Embryonic facial prominence (tissue), 1 donor: ENCODE data around the gene GAS6.
"Not testable (repeated sequence)": the region's sequence is repeated elsewhere in the genome, so short reads cannot be mapped to it uniquely, and the experiment has no call there.

Source experiments
- DNase-seq: peaks from one replicate; pipeline ENCODE4 v3.0.0-alpha.2; 2016; ENCODE audit errors: extremely low spot score

GAS6 gene

DNA sequence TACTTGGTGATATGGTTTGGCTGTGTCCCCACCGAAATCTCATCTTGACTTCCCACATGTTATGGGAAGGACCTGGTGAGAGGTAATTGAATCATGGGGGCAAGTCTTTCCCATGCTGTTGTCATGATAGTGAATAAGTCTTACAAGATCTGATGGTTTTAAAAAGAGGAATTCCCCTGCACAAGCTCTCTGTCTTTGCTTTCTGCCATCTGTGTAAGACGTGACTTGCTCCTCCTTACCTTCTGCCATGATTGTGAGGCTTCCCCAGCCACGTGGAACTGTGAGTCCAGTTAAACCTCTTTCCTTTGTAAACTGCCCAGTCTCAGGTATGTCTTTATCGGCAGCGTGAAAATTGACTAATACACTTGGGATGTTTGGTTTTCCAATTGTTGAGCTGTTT lies 4.0 kb upstream of the GAS6 start:
- not testable (repeated sequence) for DNase-seq

DNA sequence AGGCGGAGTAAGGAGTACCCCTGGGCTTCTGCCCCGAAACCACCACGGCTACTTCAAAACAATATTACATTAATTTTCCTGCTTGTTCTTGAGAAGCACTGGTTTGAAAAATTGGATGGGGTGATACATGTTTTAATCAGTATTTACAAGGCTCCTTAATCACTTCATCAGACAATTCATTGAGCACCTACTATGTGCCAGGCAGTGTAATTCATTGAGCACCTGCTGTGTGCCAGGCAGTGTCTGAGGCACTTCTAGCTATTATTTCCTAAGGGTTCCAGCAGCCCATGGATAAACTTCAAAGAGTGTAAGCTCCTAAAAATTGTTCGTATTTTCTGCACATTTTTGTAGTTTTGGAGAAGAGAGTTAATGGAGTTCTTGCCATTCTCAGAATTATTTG lies 1.6 kb upstream of the GAS6 start:
- no peak for DNase-seq

DNA sequence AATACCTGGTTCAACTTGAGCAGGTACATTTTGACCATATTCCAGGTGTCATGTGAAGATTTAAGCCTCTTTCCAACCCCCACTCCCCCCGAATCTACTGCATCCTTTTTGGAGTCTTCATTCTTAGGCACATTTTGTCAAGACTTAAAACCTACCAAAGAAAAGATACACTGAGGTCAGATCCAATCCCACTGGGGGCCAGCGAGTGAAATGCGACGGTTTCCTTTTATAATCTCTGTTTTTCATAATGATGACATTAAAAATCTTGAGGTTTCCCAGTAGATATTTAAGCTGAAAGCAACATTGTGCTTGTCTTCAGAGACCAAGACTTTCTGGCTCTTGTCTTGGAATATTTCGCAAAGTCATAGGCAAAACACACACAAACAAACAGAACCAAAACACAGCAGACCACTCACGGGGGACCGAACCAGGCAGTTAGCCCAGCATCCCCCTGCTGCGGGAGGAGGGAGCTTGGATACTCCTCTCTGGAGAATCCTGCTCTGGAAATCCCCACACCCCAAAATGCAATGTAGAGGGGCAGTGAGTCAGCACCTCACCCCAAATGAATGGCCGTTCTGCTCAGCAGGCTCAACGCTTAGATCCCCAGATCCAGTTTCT lies 506 bp upstream of the GAS6 start:
- no peak for DNase-seq

DNA sequence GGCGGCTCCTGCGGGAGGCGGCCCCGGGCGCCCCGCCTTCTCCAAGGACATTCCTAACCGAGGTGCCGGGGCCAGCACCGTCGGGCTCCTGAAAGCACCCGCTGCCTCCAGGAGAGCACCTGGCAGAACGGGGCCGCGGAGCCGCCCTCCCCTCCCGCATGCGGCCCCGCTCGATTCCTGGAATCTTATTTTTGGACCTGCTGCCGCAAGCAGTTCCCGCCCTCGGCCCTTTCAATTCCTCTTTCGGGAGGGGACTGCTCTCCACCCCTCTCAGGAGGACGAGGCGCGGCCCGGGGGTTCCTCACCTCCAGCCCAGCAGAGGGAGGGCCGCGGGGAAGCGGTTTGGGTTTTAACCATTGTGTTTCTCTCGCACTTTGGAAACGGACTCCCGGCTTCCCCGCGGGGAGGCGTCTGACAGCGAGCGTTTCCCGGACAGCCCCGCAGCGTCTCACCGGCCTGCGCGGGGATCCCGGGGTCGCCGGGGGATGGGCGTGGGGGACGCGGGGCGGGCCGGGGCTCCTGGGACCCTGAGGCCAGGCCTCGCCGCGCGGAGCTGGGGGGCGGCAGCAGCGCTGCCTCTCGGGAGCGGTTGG lies 849 bp downstream of the GAS6 start:
- no peak for DNase-seq

DNA sequence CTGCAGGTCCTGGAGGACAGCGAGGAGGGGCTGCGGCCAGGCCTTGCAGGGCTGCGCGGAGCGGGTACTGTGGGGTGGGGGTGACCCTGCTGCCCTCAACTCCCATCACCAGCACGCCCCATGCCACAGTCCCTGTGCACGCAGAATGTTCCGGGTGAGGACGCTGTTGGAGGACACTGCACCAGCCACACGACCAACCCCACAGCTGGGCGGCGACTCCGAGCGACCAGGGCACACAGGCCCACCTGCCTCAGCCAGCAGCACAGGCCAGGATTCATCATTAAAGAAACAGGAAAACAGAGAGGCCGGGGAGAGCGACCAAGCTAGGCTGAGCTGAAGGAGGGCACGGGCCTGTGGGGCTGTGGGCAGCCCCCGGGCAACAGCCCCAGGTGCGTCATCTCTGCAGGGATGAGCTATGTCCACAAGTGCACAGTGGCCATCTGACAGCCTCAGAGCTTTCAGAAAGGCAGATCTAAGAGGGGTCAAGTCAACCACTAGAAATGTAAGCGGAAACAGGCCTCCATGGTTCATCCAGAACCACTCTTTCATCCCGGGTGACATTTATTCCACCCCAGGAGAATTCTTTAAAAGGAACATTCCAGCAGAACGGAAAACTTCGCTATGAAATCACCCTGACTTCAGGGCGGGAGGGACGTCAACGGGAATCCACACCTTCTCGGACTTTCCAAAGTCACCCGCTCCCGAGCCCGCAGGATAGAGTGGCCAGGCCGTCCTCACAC lies 1.5 kb downstream of the GAS6 start:
- no peak for DNase-seq

DNA sequence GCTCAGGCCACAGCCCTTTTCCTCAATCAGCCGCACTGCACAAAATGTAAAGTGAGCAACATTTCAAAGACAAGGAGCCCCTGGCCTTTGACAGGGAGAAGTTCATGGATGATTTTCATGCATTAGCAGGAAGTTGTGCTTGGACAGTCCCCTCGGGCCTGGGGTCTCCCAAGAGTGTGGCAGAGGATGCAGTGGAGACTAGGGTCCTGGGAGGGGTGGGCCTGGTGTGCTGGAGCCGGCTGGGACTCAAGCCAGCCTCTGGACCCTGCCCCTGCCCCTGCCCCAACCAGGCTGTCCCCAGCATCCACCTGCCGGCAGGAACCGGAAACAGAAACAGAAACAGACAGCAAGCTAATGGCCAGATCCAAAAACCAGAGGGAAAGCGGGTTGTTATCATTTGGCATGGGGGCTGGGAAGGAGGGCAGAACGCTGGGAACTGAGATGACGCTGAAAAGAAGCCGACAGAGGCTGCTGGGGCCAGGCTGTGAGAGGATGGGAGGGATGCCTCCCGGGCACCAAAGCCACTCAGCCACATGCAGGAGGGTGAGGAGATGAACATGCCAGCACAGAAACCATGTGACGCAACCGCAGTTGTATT lies 2.3 kb downstream of the GAS6 start:
- DNase-seq: no peak

DNA sequence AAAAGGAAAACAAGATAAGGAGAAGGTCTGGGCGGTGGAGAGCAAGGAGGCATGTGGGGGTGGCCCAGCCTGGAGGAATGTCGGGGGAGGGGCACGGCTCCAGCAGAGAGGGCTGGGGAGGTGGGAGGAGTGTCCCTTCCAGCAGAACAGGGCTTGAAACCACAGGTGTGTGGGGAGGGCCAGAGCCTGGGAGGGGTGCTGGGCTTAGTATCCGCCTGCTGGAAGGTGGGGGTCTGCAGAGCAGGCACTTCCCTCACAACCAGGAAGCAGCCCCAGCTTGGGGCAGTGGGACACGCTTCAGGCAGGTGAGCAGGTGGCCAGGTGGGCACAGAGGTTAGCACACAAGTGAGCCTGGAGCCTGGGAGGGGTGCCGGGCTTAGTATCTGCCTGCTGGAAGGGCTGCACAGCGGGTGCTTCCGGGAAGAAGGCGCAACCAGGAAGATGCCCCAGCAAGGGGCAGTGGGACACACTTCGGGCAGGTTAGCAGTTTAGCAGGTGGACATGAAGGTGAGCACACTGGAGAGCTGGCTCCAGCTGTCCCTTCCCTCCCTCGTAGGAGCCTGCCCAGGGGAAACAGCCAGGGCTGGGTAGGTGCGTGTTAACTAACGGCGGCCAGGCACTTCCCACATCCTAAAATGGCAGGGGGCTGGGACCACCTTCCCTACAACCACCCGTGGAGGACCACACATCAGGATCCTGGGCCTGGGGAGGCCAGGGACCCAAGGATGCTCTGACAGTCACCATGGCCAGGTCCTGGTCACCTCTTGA lies 3.0 kb downstream of the GAS6 start:
- DNase-seq: no peak

DNA sequence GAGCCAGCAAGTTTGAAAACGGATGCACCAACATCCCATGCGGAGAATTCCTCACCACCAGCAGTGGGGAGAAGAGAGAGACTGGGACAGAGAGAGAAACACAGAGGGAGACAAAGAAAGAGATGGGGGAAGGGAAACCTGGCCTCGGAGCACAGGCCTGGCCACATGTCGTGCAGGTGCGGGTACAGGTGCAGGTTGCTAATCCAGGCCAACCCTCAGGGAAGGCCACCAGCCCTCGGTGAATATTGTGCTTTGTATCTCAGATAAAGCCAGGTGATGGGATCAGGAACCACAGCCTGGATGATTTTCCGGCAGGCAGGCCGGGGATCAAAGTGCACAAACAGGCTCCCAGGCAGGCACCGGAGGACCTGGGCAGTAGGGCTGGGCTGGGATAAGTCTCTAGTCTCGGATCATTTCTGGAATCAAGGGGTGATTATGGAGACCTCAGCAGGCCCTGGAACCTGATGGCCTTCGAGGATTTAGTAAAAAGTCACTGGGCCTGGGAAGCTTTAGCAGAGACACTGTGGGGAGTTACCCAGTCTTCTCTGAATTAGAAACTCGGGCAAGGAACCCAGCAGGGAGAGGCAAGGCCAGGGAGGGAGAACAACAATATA lies 3.7 kb downstream of the GAS6 start:
- no peak for DNase-seq

DNA sequence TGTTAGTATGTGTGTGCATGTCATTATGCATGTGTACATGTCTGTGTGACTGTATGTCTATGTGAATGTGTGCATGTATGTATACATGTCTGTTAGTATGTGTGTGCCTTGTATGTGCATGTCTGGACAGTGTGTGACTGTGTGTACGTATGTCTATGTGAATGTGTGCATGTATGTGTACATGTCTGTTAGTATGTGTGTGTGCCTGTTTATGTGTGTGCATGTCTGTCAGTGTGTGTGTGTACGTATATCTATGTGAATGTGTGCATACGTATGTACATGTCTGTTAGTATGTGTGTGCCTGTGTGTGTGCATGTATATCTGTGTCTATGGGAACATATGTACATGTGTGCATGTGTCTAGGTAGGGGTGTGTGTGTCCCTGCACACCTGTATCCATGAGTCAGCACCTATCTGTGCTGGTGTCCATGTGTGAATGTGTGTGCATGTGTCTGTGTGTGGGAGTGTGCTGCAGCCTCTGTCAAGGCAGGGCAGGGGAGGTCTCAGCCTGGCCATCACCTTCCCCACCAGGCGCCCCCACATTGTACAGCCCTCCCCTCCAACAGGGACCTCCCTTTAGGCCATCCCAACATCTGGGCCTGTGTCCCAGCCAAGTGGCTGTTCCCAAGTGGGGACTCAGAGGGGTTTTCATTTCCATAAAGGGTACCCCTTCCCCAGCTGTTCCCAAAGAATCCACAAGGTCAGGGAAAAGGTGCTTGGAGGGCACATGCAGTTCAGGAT lies 4.4 kb downstream of the GAS6 start:
- no peak for DNase-seq

DNA sequence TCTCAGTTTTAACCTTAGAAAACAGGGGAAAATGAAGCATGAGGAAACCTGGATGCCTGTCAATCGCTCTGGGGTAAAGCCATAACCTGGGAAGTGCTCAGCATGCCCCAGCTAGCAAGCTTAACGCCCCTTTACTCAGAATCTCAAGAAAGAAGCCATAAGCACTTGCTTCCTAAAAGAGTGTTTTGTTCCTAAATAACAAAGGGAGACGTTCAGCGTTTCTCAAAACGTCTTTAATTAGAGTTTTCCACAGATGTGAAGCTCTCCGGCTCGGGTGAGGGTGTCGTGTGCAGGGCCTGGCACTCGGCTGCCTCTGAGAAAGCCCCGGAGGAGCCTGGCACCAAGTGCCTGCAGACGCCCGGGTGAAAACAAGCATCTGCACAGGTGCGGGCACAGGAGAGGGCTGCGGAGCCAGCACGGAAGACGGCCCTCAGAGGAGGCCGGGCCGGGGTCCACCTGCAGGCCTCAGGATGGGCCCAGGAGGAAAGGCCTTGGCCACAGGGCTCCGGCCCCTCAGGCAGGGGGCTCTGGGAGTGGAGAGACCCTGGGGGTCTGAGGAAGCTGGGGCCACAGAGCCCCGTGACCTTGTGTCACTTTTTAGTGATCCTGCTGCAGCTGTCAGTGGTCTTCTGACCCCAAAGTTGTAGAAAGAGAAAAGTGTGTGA lies 6.2 kb downstream of the GAS6 start:
- DNase-seq: no peak

DNA sequence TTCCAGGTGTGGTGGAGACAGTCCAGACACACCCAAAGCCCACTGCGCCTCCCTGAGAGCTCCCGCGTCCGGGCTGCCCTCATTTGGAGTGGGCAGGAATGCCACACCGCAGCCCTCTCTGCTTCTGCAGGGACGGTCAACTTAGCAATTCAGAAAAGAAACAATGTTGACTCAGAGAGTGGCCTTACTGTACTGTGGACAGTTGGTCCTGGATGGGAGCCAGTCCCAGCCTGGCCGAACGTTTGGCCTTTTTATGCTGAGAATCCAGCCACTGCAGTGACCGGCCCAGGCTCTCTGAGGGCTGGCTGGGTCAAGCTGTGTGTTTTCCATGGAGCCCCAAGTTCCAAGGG lies 7.2 kb downstream of the GAS6 start:
- DNase-seq: no peak

DNA sequence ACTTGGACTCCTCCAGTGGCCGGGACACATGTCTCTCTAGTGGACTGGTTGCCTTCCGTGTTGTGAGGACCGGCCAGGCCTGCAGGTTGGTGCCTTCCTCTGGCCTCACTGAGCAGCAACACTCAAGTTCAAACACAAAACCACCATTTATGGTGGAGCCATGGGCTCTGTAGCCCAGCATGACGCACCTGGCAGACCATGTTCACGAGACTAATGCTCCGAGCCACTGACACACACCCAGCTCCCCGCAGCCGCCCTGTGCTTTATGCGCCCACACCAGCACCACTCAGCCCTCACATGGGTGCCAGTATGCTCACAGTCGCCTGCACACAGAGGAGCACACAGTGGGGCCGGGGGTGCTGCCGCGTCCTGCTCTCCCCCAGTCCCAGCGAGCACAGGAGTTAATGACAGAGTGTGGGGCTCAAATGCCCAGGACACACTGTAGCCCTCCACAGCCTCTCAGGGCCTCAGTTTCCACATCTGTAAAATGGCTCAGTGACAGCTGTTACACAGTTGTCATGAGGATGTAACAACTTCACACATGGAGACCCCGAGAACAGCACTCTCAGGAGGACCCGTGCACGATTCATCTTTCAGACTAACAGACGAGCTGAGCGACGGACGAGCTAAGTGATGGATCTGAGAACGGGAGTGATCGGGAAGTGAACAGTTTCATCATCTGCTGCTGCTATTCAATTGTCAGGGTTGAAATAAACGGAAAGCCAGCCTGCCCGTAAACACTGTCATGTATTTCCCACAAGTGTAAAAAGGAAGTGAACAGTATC lies 7.8 kb downstream of the GAS6 start:
- no peak for DNase-seq

DNA sequence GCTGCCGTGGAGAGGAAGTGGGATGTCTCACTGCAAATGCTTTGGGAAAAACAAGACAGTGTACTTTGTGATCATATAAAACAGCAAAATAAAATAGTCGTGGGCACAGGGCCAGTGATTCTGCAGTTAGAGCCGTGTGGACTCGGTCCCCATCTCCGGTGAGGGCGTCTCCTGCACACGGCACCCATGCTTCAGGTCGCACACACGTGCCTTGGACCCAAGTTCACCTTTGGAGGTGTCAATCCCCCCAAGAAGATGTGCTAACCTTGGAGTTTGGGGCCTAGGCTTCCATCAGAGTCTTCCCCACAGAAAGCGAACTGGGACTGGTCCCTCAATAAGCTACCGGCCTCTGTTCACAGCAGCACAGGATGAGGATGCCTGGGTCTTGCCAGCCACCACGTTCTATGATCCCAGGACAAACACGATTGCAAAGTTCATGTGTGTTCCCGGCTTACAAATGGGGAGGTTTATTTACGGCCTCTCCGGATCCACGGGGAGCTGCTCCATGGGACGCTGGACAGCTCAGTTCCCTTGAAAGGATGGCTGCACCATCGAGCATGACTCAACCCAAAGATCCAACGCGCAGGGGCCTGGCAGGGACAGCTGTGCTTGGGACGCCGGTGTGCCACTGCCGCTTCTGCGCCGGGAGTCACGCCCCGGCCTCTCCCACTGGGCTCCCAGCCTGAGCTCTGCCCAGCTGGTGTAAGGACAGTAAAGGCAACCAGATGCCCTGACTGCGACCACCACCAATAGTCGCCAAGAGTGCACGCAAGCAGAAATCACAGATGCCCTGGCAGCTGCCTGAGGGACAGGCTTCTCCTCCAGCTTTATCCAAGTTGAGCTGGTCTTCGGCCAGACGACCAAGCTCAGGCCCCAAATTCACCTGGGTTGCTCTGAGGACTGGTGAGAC lies 8.6 kb downstream of the GAS6 start:
- no peak for DNase-seq

DNA sequence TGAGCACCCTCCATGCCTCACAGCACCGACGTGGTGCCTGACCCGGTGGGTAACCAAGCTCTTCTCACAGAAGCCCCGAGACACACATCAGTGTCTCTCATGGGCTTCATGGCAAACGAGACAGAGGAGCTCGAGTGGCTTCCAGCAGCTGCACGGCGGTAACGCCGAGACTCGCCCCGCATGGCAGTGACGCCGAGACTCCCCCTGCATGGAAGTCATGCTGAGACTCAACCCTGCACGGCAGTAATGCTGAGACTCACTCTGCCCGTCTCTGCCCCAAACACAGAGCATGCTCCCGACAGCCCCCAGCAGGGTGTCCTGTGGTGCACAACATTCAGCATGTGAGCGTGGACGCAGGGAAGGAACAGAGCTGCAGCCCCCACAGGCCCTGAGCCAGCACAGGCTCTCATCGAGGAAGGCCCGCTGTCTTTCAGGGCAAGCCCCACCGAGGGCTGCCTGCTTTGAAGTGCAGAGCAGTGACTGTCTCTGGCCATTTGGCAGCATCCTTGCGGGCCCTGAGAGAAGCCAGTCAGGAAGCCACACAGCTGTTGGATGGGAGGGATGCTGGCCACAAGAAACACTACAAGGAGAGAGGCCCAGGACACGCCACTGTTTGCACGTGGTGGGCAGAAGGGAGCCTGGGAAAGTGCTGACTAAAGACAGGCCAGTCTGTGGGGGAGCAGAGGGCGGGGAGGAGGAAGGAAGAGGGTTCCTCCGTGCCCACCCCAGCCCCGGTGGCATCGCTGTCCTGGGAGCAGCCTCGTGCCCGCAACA lies 9.5 kb downstream of the GAS6 start:
- no peak for DNase-seq

DNA sequence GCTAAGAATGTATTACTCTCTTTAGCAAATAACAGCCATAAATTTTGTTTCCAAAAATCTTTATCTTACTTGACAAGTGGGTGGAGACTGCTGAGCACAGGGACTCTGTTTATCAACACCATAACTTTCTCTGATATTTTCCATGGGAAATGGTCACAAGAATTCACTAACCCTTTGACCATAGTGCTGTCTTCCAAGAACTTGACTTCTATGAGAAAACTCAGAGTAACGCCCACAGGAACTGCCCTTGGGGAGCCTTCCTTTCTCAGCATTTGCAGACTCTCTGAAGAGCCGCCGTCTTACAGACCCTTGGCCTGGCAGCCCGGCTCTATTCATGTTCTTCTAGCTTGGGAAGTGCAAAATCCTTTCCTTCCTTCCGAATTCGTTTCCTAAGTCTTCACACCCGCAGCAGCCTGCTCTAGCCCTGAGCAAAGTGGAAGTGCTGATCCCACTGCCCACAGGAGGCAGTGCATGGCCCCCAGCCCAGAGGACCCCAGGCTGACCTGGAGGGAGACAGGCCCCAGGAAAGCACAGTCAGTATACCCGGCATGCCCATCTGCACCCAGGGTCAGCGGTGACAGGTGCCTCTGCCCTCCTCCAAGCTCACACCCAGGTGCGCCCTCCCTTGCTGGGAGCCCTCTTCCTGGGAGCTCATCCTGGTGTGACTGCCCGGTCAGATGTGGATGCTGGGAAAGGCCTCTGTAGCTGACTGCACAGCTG lies 10.2 kb downstream of the GAS6 start:
- DNase-seq: no peak

DNA sequence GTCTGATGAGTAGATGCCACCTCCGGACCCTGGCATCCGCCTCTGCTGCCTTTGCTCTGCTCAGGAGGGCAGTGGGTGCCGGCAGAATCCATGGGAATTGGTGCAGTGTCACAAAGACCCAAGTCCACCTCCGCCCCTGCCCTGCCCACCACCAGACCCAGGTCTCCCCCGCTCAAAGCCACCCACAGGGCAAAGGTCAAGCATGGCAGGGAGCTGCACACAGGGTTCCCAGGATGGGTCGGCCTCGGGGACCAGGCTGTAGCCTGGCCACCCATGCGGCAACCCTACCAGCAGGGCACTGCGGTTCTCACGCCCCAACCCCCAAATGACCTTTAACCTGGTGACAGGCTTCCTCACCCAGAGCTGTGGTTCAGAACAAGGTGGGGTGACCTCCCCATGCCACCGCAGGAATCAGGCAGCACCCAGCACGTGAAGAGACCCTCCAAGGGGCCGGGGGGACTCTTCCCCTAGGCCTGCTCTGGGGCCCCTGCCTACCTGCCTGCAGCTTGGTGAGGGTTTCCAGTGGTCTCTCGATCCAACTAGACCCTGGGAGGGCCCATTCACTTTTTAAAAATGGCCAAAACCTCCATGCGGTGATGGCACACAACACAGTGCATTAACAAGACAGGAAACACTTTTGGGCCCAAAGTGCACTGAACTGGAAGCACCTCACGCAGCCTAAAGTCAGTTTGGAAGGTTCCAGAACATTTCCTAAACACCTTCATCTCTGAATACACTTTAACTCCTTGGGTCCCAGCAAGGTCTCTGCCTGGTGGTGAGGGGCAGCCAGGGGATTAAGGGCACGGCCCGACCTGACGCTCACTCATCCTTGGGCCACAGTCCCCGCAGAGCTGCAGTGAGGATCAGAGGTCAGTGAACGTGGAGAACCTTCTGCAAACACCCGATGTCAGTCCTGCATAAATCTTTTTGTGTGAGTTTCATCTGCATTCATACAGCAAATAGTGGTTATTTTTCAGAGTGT lies 11.0 kb downstream of the GAS6 start:
- DNase-seq: no peak
